ENCODE data around the gene FGF16.
A peak's percentile ranks its signal among the peaks of the same experiment; 100 is the strongest.
"Not testable (repeated sequence)": the region's sequence is repeated elsewhere in the genome, so short reads cannot be mapped to it uniquely, and the experiment has no call there.

Gene FGF16

GRCh38 chrX:77446908-77447652 is at the start of gene FGF16:
Gene FGF16 (plus strand): TSS chrX:77447389. CDS start chrX:77447675, 286 bp downstream.
- DNase-seq (ENCODE audit: low read depth, low spot score), result no peak

DNA sequence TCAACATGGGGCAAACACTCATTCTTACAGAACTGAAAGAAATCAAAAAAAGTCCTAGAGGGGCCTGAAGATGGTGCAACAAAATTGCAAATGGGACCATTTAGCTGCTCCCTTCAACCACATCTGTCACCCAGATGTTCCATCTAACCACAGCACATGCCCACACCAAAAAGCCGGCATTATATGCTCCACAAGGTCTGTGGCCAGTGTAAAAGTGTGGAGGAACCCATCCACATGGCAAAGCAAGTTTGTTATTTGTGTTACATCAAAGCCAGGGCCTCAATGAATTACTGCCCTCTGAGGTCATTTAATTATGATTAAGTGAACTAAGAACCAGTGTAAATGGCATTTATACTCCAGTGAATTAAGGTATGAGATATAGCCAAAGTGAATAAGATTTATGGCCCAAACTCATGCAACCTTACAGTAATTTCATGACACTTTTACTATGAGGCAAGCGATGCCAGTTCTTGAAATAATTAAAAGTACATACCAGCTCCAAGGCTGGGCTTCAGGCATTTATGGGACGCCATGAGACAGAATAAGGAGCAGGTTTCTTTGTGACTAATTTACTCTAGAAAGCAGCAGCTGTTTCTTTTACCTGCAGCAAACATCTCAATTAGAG is 48.7 kb upstream of the FGF16 start:
- no peak for DNase-seq (ENCODE audit: low read depth, low spot score)

DNA sequence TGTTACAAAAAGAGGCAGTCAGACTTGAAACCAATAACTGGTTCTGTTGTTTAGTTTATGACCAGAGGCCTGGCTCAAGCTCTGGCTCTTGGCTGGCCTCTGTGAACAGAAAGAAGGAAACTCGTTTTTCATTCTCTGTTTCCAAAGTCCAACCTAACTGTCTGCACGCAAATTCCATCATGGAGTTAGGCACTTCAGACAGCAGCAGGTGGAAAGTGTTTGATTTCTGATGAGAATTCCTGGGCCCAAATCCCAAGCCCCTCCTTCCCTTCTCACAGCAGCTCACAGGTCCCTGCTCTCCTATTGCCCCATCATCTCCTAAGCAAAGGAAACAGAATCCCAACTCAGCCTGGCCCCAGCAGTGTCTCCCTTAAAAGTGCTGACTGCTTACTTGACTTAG is 42.8 kb upstream of the FGF16 start:
- no peak for DNase-seq (ENCODE audit: low read depth, low spot score)

DNA sequence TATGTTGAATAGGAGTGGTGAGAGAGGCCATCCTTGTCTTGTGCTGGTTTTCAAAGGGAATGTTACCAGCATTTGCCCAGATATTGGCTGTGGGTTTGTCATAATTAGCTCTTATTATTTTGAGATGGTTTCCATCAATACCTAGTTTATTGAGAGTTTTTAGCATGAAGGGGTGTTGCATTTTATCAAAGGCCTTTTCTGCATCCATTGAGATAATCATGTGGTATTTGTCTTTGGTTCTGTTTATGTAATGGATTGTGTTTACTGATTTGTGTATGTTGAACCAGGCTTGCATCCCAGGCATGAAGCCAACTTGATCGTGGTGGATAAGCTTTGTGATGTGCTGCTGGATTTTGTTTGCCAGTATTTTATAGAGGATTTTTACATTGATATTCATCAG is 39.4 kb upstream of the FGF16 start:
- DNase-seq (ENCODE audit: low read depth, low spot score), result not testable (repeated sequence)

- no peak for DNase-seq (ENCODE audit: low read depth, low spot score)
Observed at GRCh38 chrX:77412631-77413030, 34.6 kb upstream of the FGF16 start.

DNA sequence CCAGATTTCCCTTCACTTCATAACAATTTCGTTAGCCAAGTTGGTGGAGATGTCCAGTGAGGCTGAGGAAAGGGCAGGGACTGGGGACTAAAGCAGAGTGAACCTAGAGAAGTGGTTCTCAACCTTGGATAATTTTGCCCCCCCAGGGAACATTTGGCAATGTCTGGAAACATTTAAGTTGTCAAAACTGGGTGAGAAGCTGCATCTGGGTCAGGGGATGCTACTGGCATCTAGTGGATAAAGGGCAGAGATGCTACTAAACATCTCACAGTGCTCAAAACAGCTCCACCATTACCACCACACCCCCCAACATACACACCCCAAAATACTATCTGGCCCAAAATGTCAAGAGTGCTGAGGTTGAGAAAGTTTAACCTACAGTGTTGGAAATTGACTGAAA is 32.0 kb upstream of the FGF16 start:
- no peak for DNase-seq (ENCODE audit: low read depth, low spot score)

DNA sequence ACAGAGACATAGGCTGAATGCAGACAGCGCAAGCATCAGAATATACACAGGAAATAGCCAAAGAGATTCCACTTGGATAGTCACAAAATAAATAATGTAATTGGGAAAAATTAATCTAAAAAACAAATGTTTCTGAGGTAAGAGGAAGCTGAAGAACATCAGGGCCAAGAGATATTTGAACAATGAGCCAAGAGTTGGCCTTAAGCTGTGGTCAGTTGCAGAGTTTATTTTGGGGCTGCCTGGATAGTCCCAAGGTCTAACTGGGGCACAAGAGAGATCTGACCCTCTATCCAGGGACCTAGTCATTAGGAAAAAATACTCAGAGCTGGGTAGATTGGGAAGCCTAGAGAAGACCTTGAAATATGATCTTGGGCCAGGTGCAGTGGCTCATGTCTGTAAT is 31.3 kb upstream of the FGF16 start:
- no peak for DNase-seq (ENCODE audit: low read depth, low spot score)

DNA sequence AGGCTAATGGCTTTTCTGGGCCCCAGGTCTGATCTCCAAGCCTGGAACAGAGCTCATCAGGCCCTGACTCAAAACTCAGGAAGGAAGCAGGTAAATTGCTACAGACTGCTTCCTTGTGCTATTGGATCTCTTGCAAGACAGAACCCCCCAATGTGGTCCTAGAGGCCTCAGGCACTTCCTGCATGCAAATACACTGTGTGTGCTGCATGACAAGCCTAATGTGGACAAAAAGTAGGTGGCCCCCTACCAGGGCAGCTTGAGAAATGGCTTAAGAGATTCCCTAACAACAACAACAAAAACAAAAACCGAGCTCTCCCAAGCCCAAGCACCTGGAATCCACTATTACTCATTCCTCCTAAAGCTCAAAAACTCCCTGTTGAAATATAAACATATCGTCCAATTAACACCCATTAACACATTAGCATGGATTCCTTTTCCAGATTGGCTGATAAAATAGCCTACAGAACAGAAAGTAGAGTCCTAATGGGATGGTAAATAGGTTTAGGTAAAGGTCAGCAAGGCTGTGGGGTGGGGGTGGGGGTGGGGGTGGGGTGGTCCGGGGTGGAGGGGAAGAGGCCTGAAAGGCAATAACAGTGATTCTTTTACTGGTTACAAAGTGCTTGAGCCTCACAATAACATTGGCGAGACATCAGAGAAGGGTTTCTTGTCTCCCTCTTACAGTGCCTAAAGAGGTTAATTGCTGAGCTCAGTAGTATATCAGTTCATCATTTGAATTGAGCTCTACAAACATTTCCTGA is 24.1 kb upstream of the FGF16 start:
- DNase-seq (ENCODE audit: low read depth, low spot score), result no peak

DNA sequence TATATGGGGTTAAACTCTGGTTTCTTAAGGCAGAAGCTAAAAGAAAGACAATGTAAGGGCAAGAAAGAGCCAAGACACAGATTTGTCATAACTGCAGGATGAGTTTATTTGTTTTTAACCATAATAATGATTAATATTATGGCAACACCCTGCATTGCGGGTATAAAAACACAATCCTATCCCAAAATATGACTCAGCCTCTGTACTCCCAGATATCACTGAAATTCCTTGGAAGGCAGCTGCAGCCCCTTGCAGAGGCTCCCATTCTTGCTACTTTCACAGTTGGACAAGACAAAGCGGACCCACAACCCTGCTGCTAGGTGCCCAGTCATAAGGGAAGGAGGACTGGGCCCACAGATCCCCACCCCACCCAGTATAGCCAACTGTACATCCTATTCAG is 20.4 kb upstream of the FGF16 start:
- DNase-seq (ENCODE audit: low read depth, low spot score), result no peak

- DNase-seq (ENCODE audit: low read depth, low spot score), result no peak
Observed at GRCh38 chrX:77427611-77428010, 19.6 kb upstream of the FGF16 start.

DNA sequence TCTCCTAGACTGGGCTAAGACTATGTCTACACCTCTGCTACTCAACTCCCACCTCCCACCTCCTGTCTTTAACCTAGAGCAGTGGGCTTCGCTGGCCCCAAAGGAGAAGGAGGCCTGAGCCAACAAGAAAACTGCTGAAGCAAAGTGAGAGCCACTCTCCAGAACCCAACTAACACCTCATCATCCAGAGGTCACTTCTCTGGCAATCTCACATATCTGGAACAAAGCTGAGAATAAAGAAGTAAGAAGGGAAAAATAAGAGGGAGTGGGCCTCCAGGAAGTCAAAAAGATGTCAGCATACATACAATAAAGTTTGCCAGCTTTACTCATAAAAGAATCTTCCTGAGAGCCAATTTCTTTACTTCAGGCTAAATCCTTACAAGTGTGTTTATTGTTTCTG is 18.6 kb upstream of the FGF16 start:
- DNase-seq (ENCODE audit: low read depth, low spot score), result no peak

- DNase-seq (ENCODE audit: low read depth, low spot score), result peak; percentile 8
Observed at GRCh38 chrX:77431227-77431626, 16.0 kb upstream of the FGF16 start.

GRCh38 chrX:77433001-77433400 is 14.2 kb upstream of the FGF16 start:
- no peak for DNase-seq (ENCODE audit: low read depth, low spot score)

GRCh38 chrX:77434962-77435361 is 12.2 kb upstream of the FGF16 start:
- DNase-seq (ENCODE audit: low read depth, low spot score), result no peak

GRCh38 chrX:77436271-77436670 is 10.9 kb upstream of the FGF16 start:
- no peak for DNase-seq (ENCODE audit: low read depth, low spot score)

DNA sequence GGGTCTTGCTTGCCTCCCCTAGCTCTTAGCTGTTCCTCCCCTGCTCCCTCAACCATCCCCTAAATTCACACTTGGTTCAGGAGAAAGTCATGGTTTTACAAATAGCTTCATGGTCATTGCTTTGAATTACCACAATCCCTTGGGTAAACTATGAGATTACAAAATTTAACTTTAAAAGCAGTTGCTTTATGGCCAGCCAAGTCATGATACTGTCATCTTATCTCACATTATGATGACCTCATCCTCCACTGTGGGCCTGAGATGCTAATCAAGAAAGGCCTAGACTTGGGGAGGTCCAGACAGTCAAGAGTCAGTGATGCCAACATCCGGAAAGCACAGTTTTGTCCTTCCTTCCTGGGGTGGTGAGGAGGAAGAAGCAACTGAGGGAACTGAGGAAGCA is 10.5 kb upstream of the FGF16 start:
- DNase-seq (ENCODE audit: low read depth, low spot score), result no peak

DNA sequence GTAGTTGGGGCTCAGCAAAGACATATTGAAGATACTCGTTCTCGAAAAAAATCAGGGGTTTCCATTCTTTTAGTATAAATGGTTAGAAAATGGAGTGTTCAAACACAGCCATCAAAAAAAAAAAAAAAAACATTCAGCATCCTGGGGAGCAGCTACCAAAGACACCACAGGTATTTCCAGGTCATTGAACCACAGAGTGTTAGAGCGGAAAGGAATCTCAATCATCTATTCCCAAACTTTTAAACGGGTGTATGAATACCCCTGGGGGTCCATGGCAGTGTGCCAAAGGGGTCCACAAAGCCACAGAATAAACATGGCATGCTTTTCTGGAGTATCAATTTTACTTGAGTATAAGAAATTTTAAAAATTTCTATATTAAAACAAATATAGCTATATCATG is 6.9 kb upstream of the FGF16 start:
- DNase-seq (ENCODE audit: low read depth, low spot score), result no peak

DNA sequence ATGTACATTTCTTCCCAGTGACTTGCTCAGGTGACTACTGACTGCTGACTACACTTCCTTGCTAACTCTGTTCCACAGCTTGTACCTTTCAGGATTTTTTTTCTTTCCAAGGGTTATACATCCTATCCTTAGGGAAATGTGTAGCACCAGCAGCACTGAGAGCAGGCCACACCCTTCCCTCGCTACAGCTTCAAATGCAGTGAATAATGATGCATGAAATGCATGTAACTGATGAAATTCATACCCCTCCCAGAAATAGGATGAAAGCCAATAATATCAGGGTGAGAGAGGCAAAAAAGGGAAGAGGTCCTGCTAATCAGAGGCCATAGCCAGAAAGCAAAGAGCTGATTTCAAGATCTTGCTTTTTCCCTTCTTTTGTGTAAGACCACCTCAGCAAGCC is 6.2 kb upstream of the FGF16 start:
- no peak for DNase-seq (ENCODE audit: low read depth, low spot score)

GRCh38 chrX:77441479-77441878 is 5.7 kb upstream of the FGF16 start:
- no peak for DNase-seq (ENCODE audit: low read depth, low spot score)

GRCh38 chrX:77442728-77443127 is 4.5 kb upstream of the FGF16 start:
- DNase-seq (ENCODE audit: low read depth, low spot score), result no peak

GRCh38 chrX:77444075-77444474 is 3.1 kb upstream of the FGF16 start:
- DNase-seq (ENCODE audit: low read depth, low spot score), result no peak

DNA sequence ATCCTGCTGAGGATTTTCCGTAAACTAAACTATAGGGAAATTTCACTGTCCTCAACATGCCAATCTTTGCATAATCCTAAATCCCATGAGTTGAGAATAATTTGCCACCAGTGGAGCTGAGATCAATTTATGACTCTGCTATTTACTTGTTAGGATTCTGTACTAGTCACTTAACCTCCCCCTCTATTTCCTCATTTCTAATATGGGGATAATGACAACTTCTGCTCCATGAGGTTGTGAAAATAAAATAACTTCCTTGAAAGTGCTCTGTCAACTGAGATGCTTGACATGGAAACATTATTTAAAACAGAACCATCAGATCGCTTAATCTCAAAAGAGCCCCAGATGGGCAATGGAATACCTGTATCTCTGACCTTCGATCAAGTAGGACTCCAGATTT is 2.6 kb upstream of the FGF16 start:
- no peak for DNase-seq (ENCODE audit: low read depth, low spot score)

DNA sequence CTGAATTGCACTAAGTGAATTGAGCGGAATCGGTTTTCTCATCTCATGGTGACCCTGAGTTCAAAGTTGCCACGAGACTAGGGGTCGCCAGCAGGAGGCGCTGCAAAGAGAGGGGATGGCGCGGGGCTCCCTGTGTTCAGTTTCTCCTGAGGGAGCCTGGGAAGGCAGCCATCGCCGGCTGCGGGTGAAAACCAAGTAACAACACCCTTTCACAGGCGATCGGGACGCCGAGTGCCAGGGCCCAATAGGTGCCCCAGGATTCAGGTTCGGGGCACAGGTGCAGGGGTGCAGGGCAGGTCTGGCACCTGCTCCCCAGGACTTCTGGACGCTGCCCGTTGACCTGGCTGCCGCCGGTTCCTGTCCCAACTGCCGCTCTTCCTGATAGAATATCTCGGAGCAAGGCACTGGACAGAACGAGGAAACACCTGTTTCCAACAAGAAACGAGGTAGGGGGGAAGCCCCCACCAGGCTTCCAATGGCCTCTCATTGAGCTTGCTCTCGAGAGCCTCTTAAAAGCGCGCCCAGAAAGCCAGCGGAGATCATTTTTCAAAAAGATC is 1.1 kb upstream of the FGF16 start:
- no peak for DNase-seq (ENCODE audit: low read depth, low spot score)
